Pancreas (tissue), 10 donors: ENCODE results near the gene TYSND1. TPM values are rescaled to one million over a fixed set of nuclear protein-coding genes. Genes with fewer than 3 reads are reported as not detected.

Experiments
- ATAC-seq, 4 donors: fragments of 200-7000 bp; cut with Tn5 transposase; one replicate each; pipeline versions ENCODE4 v1.8.0 to v1.9.1; 2020; ENCODE audit warnings: mild to moderate bottlenecking in 4 of 4, moderate library complexity in 4 of 4
- DNase-seq, 6 donors: peaks; one replicate each; pipeline ENCODE4 v3.0.0-alpha.2; 2020
- FAIRE-seq: peaks from 2 replicates; lab custom pipeline; 2012; peaks lifted over from hg19 to GRCh38; lab: Jason Lieb, UNC
- H3K27ac ChIP-seq, 4 donors: fragments of 200-600 bp; sonication (generic); 1 replicate in 3 of 4; 2 replicates in 1 of 4; pipeline versions ENCODE4 v1.5.0 to v1.8.0; 2020
- H3K27me3 ChIP-seq, 4 donors: fragments of 200-600 bp; one replicate each; pipeline ENCODE4 v1.8.0; 2021
- H3K36me3 ChIP-seq, 3 donors: fragments of 200-600 bp; sonication (generic) in 1 of 3; one replicate each; pipeline versions ENCODE4 v1.5.0 to v1.8.0; 2020 to 2021
- H3K4me1 ChIP-seq, 3 donors: fragments of 200-600 bp; one replicate each; pipeline ENCODE4 v1.8.0; 2021
- H3K4me3 ChIP-seq, 4 donors: fragments of 200-600 bp; sonication (generic) in 2 of 4; one replicate each; pipeline versions ENCODE4 v1.5.0 to v1.8.0; 2020 to 2021
- H3K9me3 ChIP-seq, 4 donors: fragments of 200-600 bp; one replicate each; pipeline ENCODE4 v1.8.0; 2021
- WGBS, 2 donors: extraction: QIAGEN DNeasy Blood & Tissue Kit; methylation state at CpG; one replicate each; pipeline ENCODE4 v1.1.7; 2013; 5-methylcytosine and 5-hydroxymethylcytosine counted together
- intact Hi-C, 3 donors: fragments of 100-400 bp; cut with DNase I; formaldehyde crosslinking; loops; one replicate each; pipeline versions ENCODE4 v1.11.1 to v1.14.2; 2022
- polyA plus RNA-seq, 2 donors: library from polyadenylated mRNA; stranded (reverse); fragments of 200-250 nt; gene quantifications; one replicate each; pipeline ENCODE4 v1.2.3, GENCODE V29; 2013
- total RNA-seq, 6 donors: library from RNA; stranded (reverse); fragmentation: NEBNext Ultra II Directional in 4 of 6; extraction: Animal tissue kit (Norgen Biotek cat#: 25700) in 4 of 6; gene quantifications; one replicate each; pipeline versions ENCODE4 v1.2.1 to v1.2.4, GENCODE V29; 2021 to 2023
- TF ChIP-seq, protein P1 (sequence below), 4 donors: fragments of 200-600 bp; sonication (generic) in 3 of 4; IDR thresholded peaks; one replicate each; pipeline versions ENCODE4 v1.5.0 to v1.8.0; 2021; ENCODE audit warnings: antibody characterized with exemption in 4 of 4
- donor health status: healthy with polysubstance abuse.
- donor health status: DM: no; HTN: no; CAD: no; lungs with moderate emphysema.
- donor health status: DM: no; HTN: no; CAD: no.
- donor health status: control.
- donor health status: control.
- donor health status: Bipolar disorder and iron deficiency.
- donor health status: DM: yes; HTN: yes; CAD: no.
- donor health status: DM: no; HTN: no; CAD: no.
- donor health status: DM: no; HTN: no; CAD: no.
- donor health status: DM: yes; HTN: yes; CAD: no.

TYSND1 gene
- total and polyA plus RNA-seq, 8 donors = 6.7 to 9.5 (median 7.9) TPM

DNA sequence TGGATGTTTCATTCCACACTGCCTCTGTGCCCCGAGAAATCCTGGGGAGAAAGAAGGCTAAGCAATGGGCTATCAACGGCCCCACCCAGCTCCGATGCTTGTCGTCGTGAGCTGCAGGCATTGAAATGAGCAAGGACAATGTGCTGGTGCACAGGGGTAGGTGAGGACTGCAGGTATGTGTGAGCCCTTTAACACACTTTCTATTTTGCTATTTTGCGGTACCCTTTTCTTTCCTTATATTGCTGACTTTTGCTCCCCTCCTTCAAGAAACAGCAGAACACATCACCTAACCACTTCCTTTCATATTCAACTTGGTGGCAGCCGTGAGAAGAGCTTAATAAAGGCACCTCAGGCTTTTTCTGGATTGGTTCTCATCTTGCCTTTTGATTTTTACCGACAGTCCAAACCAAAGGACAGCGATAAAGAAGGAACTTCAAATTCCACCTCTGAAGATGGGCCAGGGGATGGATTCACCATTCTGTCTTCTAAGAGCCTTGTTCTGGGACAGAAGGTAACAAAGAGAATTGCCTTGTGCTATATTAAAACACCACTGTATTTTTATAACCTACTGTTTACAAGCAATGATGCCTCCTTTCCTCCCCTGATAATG lies 53.1 kb downstream of the TYSND1 start:
- TF ChIP-seq, protein P1, sequence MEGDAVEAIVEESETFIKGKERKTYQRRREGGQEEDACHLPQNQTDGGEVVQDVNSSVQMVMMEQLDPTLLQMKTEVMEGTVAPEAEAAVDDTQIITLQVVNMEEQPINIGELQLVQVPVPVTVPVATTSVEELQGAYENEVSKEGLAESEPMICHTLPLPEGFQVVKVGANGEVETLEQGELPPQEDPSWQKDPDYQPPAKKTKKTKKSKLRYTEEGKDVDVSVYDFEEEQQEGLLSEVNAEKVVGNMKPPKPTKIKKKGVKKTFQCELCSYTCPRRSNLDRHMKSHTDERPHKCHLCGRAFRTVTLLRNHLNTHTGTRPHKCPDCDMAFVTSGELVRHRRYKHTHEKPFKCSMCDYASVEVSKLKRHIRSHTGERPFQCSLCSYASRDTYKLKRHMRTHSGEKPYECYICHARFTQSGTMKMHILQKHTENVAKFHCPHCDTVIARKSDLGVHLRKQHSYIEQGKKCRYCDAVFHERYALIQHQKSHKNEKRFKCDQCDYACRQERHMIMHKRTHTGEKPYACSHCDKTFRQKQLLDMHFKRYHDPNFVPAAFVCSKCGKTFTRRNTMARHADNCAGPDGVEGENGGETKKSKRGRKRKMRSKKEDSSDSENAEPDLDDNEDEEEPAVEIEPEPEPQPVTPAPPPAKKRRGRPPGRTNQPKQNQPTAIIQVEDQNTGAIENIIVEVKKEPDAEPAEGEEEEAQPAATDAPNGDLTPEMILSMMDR (IDR thresholded peaks at IDR 0.05) = no peak
- DNase-seq (peak in 1 of 6 donors; percentile 19), FAIRE-seq (no peak), ATAC-seq (no peak)
- Histone ChIP-seq H3K27ac (no peak overlapping the region), H3K36me3 (peaks cover 0 to 16% (median 0%) of the 10 kb centered on the region in 3 donors), H3K27me3 (no peaks in the 10 kb centered on the region), H3K4me1 (no peaks in the 10 kb centered on the region), H3K9me3 (no peaks in the 10 kb centered on the region), H3K4me3 (no peak overlapping the region)
- intact Hi-C loops = no loop called here
- 87 to 93% methylated on average over 9 of the region's 9 CpGs for WGBS, 2 donors

DNA sequence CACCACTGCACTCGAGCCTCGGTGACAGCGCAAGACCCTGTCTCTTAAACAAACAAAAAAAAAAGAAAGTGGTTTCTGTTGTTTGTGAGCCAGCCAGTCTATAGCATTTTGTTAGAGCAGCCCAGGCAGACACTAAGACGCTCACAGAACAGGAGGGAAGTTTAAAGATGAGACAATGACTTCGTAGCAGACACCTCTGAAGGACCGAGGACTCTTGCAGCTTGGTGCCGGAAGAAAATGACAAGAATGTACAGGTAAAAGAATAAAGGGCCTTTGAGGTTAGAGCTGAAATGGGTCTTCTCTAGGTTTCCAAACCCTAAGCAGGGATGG lies 54.1 kb downstream of the TYSND1 start:
- Histone ChIP-seq H3K9me3 (no peaks in the 10 kb centered on the region), H3K27me3 (no peaks in the 10 kb centered on the region), H3K4me1 (no peaks in the 10 kb centered on the region), H3K4me3 (no peak overlapping the region), H3K27ac (no peak overlapping the region), H3K36me3 (peaks cover 0 to 16% (median 0%) of the 10 kb centered on the region in 3 donors)
- intact Hi-C loops = no loop called here
- no peak for FAIRE-seq
- no peak for DNase-seq
- 91 to 94% methylated on average over 7 of the region's 7 CpGs for WGBS, 2 donors
- TF ChIP-seq, protein P1 (IDR thresholded peaks at IDR 0.05) = no peak
- no peak for ATAC-seq

DNA sequence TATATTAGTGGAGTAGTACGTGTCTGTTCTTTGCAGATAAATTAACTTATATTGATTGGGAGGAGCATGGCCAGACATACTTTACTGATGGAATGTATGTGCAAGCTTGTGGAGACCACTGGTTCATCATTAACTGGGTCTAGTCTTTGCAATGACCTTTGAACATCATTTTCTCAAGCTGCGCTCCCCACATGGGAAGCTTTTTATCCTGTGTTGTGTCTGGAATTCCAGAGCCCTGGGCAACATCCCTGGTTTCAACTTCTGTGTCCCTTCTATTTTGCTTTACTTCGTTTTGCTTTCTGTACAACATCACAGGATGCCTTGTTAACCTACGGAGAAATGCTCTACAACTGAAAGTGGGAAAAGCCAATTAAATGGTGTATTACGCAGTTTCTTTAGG lies 55.5 kb downstream of the TYSND1 start:
- H3K9me3 ChIP-seq = no peaks in the 10 kb centered on the region
- no peak overlapping the region for H3K4me3 ChIP-seq
- no peak for FAIRE-seq
- H3K27me3 ChIP-seq = no peaks in the 10 kb centered on the region
- no peaks in the 10 kb centered on the region for H3K4me1 ChIP-seq
- DNase-seq = no peak
- H3K36me3 ChIP-seq = peaks cover 0 to 16% (median 0%) of the 10 kb centered on the region in 3 donors
- TF ChIP-seq, protein P1 (IDR thresholded peaks at IDR 0.05) = no peak
- WGBS, 2 donors = 88 to 91% methylated on average over 5 of the region's 5 CpGs
- no peak for ATAC-seq
- H3K27ac ChIP-seq = no peak overlapping the region
- intact Hi-C loops = no loop called here

DNA sequence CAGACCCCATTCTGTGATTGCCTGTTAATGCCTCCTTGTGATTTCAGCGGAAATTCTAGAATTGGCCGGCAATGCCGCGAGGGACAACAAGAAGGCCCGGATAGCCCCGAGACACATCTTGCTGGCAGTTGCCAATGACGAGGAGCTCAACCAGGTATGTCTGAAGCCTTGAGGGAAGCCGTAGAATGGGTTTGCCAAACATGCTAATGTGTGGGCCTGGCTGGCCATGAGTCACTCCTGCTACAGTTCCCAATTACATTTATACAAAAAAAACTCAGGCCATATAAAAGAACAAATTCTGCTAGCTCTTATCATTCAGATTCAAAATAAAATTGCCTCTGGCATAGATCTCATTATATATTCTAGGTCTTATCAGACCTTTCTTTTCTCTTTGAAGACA lies 56.5 kb downstream of the TYSND1 start:
- Histone ChIP-seq H3K27ac (no peak overlapping the region), H3K9me3 (no peaks in the 10 kb centered on the region), H3K36me3 (peaks cover 0 to 16% (median 0%) of the 10 kb centered on the region in 3 donors), H3K4me1 (no peaks in the 10 kb centered on the region), H3K27me3 (no peaks in the 10 kb centered on the region), H3K4me3 (no peak overlapping the region)
- ATAC-seq = no peak
- WGBS, 2 donors = 96 to 97% methylated on average over 8 of the region's 8 CpGs
- FAIRE-seq = no peak
- intact Hi-C loops = no loop called here
- DNase-seq = no peak
- TF ChIP-seq, protein P1 (IDR thresholded peaks at IDR 0.05) = no peak

DNA sequence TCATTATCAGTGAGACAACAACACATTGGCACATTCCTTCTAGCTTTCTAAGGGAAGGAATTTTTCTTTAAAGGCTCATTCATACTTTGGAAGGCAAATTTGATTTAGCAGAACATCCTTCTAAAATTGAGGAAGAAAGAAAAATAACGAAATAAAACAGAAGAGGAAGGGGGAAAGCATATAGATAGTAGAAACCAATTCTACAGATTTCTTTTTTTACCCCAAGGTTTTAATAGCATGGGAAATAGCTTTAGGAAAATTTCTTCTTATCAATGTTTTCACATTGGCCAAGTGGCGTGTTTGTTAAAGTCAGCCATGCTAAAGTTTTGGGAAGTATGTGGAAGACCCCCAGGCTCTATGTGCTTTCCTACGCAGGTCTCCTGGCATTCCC lies 58.2 kb downstream of the TYSND1 start:
- Histone ChIP-seq H3K4me1 (no peaks in the 10 kb centered on the region), H3K4me3 (no peak overlapping the region), H3K27me3 (no peaks in the 10 kb centered on the region), H3K36me3 (peaks cover 0 to 5% (median 0%) of the 10 kb centered on the region in 3 donors), H3K27ac (no peak overlapping the region), H3K9me3 (no peaks in the 10 kb centered on the region)
- ATAC-seq (no peak), DNase-seq (no peak), FAIRE-seq (no peak)
- TF ChIP-seq, protein P1 (IDR thresholded peaks at IDR 0.05) = no peak
- intact Hi-C loops = no loop called here
- WGBS, 2 donors = 78 to 86% methylated on average over 3 of the region's 3 CpGs
